Peyer's patch (tissue), 4 donors: ENCODE data around the gene SSTR5.

Experiments
- CTCF ChIP-seq, 6 experiments: fragments of 450-650 bp in 4 of 6; fragments of 200-600 bp in 2 of 6; sonication (generic) in 1 of 6; IDR thresholded peaks; one replicate each; pipeline ENCODE4 v1.5.1; 2017 to 2019; ENCODE audit warnings: antibody characterized with exemption in 6 of 6, mild to moderate bottlenecking in 3 of 6, moderate library complexity in 1 of 6
- POLR2A ChIP-seq, 2 donors: fragments of 450-650 bp; IDR thresholded peaks; one replicate each; pipeline ENCODE4 v1.5.1; 2017; ENCODE audit warnings: antibody characterized with exemption in 2 of 2, mild to moderate bottlenecking in 2 of 2, moderate library complexity in 2 of 2

GRCh38 chr16:1094601-1095449 lies 22.3 kb downstream of the SSTR5 start:
- TF ChIP-seq CTCF (IDR thresholded peaks at IDR 0.05) (no peak), POLR2A (IDR thresholded peaks at IDR 0.05) (no peak)
